Esophagus muscularis mucosa (tissue), 2 donors: ENCODE measurements around the gene HOXD11.

Experiments used
- POLR2A ChIP-seq: fragments of 450-650 bp; IDR thresholded peaks from one replicate; pipeline ENCODE4 v1.6.1; 2017; ENCODE audit warnings: antibody characterized with exemption, moderate library complexity, mild to moderate bottlenecking, low read depth
- POLR2AphosphoS5 ChIP-seq, 2 donors: sonication (generic); formaldehyde crosslinking; IDR thresholded peaks; one replicate each; pipeline ENCODE4 v1.6.1; 2017; ENCODE audit warnings: antibody characterized with exemption in 2 of 2

- TF ChIP-seq POLR2A (no peak), POLR2AphosphoS5 (IDR thresholded peaks at IDR 0.05) (no peak)
Observed at GRCh38 chr2:176102309-176102866, 4.7 kb upstream of the HOXD11 start.
